ENCODE results near the gene USP26.

The USP26 gene

GRCh38 chrX:133048751-133049150, 48.2 kb downstream of the USP26 start:
- TF ChIP-seq, protein P1, sequence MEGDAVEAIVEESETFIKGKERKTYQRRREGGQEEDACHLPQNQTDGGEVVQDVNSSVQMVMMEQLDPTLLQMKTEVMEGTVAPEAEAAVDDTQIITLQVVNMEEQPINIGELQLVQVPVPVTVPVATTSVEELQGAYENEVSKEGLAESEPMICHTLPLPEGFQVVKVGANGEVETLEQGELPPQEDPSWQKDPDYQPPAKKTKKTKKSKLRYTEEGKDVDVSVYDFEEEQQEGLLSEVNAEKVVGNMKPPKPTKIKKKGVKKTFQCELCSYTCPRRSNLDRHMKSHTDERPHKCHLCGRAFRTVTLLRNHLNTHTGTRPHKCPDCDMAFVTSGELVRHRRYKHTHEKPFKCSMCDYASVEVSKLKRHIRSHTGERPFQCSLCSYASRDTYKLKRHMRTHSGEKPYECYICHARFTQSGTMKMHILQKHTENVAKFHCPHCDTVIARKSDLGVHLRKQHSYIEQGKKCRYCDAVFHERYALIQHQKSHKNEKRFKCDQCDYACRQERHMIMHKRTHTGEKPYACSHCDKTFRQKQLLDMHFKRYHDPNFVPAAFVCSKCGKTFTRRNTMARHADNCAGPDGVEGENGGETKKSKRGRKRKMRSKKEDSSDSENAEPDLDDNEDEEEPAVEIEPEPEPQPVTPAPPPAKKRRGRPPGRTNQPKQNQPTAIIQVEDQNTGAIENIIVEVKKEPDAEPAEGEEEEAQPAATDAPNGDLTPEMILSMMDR (IDR thresholded peaks at IDR 0.05) = no peak

DNA sequence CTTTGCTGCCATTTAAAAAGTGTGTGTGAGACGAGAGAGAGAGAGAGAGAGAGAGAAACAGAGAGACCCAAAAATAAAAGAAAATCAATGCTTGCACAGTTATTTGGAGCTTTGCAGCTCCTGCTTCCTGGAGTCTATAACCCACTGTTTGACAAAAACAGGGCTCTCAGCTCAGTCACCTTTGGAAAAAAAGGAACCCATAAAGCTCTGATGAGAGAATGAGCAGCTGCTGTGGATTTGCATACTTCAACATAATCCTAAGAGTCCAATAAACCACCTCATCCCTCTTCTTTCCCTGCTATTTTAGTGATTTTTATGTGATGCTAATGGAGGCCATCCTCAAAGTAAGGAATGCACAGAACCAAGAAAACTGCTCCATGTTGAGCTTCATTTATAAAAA, 50.3 kb downstream of the USP26 start:
- TF ChIP-seq, protein P1 (IDR thresholded peaks at IDR 0.05) = no peak

GRCh38 chrX:133045986-133046385, 50.9 kb downstream of the USP26 start:
- TF ChIP-seq, protein P1 (IDR thresholded peaks at IDR 0.05) = peak; percentile 53

DNA sequence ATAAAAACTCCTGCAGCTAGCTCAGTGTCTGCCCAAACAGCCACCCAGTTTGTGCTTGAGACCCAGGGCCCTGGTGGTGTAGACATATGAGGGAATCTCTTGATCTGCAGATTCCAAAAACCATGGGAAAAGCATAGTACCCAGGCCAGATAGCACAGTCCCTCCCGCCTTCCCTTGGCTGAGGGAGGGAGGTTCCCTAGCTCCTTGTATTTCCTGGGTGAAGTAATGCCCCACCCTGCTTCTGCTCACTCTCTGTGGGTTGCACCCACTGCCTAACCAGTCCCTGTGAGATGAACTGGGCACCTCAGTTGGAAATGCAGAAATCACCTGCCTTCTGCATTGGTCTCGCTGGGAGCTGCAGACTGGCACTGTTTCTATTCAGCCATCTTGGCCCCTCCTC, 54.6 kb downstream of the USP26 start:
- TF ChIP-seq, protein P1 (IDR thresholded peaks at IDR 0.05) = no peak

- TF ChIP-seq, protein P1 (IDR thresholded peaks at IDR 0.05) = no peak
Measured at GRCh38 chrX:133033010-133033409, 63.9 kb downstream of the USP26 start.

GRCh38 chrX:133018229-133018628, 78.7 kb downstream of the USP26 start:
- TF ChIP-seq, protein P1 (IDR thresholded peaks at IDR 0.05) = no peak

- TF ChIP-seq, protein P1 (IDR thresholded peaks at IDR 0.05) = no peak
Measured at GRCh38 chrX:133007458-133007857, 89.5 kb downstream of the USP26 start.

DNA sequence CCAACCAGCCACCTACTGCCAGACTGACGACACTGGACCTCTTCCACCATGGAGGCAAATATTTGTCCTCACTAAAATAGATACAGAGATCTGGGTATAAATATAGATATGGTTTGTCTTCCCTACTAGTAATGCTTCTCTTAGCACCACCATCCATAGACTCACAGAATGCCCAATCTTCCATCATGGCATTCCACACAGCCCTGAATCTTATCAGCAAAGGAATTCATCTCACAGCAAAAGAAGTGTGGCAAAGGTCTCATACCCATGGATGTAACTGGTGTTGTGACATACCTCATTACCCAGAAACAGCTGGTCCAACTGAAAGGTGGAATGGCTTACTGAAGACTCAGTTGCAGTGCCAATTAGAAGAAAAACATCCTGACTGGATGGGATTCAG, 91.3 kb downstream of the USP26 start:
- TF ChIP-seq, protein P1 (IDR thresholded peaks at IDR 0.05) = no peak
